LHCN-M2 (cell line): ENCODE measurements around the gene AGT. TPM values are rescaled to one million over a fixed set of nuclear protein-coding genes. Genes with fewer than 3 reads are reported as not detected.
"Not testable (repeated sequence)": the region's sequence is repeated elsewhere in the genome, so short reads cannot be mapped to it uniquely, and the experiment has no call there.

Experiments
- DNase-seq: peaks from one replicate; pipeline ENCODE4 v3.0.0-alpha.2; 2012; ENCODE audit warnings: low read depth
- total RNA-seq: library from RNA; depleted of rRNA; stranded (reverse); fragments of >200 nt; gene quantifications from 2 replicates; pipeline ENCODE4 v1.2.3, GENCODE V29; 2014

AGT gene
- total RNA-seq, 1 experiment from 2014 or later = 1.4 TPM

DNA sequence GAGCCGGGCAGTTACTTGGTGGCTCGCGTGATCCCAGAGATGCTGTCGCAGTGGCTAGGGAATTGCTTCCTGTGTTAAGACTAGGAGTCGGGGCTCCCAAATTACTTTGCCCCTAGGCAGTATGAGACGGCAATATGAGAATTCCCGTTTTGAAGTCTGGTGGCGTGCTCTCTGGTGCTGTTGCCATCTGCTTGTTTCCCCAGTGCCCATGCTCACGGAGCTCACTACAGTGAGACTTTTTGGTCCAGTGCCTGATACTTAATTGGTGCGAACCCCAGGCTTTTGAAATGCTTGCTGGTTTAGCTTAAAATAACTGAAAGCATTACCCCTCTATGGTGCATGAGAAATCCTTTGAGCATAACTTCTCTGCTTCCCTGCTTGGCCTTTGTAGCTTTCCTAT lies 22.3 kb downstream of the AGT start:
- no peak for DNase-seq

- DNase-seq = no peak
Observed at GRCh38 chr1:230690101-230690500, 23.8 kb downstream of the AGT start.

- DNase-seq = no peak
Observed at GRCh38 chr1:230686747-230687146, 27.2 kb downstream of the AGT start.

- DNase-seq = no peak
Observed at GRCh38 chr1:230684998-230685397, 28.9 kb downstream of the AGT start.

DNA sequence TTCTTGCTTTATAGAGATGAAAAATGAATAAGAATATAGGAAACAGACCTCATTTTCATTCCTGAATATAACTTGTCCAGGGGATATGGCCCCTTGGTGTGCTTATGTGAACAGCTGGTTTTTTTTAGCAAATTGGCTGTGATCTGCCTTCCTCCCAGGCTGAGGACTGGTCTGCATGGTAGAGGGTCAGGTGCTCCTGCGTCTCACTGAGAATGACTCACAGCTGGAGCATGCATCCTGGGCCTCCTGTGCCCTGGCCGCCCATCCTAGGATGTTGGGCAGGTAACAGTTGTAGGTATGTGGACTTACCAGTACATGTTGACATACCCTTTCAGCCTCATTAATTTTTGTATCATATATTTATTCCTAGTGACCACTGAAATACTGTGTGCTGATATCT lies 29.8 kb downstream of the AGT start:
- no peak for DNase-seq

- peak; percentile 35 for DNase-seq
Observed at GRCh38 chr1:230682882-230683610, 30.9 kb downstream of the AGT start.

- DNase-seq = no peak
Observed at GRCh38 chr1:230682274-230682673, 31.6 kb downstream of the AGT start.

DNA sequence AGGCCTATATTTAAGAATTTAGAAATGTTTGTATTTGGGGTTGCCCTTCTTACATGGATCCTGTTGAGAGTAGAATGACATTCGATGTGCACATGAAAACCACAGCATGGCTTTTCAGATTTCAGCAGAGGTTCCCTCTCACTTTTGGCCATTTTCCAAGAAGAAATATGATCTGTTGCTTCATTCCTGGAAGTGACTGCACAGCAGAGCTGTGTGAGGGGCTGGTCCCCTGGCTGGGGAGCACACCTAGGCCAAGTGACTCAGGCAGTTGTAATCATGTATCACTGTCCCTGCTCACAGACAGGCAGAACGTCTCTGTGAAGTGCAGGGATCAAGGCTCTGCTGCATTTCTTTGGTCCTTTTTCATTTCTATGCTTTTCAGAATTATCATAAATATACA lies 32.3 kb downstream of the AGT start:
- DNase-seq = peak; percentile 74

- DNase-seq = no peak
Observed at GRCh38 chr1:230680300-230681025, 33.5 kb downstream of the AGT start.

GRCh38 chr1:230679825-230680224 lies 34.1 kb downstream of the AGT start:
- DNase-seq = no peak

DNA sequence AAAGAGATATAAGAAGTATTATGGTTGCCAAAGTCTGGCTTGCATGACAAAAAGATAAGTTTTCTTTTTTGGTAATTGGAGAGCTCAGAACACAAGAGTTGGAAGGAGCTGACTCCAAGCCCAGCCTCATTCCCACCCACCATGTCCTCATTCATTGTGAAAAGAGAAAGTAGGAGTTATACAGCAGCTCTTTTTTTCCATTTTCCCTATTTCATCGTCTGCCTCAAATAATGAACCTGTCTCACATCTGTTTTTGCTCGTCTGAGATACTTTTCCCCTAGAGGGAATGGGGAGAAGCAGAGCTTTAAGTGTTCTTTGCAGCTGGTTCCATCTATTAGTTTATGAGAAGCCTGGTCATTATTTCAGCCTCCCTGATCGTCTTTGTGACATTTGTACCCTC lies 34.7 kb downstream of the AGT start:
- DNase-seq = no peak

DNA sequence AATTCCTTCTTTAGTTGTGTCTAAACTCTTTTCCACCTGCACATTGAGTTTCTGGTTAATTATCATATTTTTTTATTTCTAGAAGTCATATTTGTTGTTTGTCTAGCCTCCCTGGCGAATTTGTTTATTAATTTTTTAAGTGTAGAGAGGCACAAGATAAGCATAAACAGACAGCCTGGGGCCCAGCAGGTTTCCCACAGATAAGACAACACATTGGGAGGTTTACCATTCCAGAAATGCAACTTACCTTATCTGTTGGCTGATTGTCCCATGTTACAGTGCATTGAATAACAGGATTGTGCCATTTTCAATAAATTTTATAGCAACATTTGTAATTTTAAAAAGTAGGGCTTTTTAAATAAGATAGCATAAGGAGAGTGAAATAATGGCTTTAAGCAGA lies 36.7 kb downstream of the AGT start:
- no peak for DNase-seq

DNA sequence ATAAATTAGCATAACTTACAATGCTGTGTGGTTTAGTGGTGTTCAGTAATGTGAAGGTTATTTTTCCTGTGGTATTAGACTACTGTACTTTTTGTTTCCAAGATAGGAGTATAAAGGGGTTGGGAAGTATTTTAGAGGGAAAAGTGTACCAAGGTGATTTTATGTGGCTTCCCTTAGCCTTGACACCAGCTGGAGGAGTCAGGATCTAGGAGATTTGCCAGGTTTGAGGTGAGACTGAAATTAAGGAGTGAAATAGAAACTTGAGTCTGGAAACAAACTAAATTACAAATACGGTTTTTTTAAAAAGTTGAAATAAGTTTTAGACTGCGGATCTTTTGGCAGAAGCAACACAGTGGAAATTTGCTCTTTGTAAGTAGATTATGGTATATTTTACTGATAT lies 39.3 kb downstream of the AGT start:
- no peak for DNase-seq

DNA sequence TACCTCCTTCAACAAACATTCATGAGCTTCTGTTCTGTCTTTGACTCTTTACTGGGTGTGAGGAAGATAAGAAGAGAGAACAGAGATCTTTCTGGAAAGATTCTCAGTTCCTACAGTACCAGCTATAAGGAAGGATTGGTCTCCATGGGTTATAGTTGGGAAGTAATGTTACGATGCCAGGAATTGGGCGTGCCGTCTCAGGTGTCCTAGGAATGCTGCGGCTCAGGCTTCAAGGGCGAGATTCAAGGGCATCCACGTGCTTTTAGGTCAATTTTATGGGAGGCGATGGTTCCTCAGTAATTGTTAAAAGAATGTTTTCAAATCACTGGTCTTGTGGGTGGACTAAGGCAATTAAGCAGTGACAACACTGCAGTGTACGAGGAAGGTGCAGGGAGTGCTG lies 44.4 kb downstream of the AGT start:
- DNase-seq = no peak

DNA sequence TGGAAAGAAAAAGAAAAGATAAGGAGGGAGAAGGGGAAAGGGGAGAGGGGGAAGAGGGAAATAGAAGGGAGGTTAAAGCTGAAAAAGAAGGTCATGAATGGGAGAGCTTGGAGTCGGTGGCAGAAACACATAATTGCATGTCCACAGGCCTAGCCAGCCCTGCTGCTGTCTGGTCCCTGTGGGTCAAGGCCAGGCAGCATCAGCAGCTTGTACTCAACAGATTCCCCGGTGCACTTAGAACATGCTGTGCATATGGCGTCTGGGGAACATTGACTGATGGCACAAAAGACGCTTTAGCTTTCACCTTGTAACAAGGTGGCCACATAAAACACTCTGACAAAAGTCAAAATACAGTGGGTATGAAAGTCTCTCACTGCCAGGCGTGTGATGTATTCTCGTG lies 45.7 kb downstream of the AGT start:
- no peak for DNase-seq

GRCh38 chr1:230661976-230662375 lies 51.9 kb downstream of the AGT start:
- no peak for DNase-seq

DNA sequence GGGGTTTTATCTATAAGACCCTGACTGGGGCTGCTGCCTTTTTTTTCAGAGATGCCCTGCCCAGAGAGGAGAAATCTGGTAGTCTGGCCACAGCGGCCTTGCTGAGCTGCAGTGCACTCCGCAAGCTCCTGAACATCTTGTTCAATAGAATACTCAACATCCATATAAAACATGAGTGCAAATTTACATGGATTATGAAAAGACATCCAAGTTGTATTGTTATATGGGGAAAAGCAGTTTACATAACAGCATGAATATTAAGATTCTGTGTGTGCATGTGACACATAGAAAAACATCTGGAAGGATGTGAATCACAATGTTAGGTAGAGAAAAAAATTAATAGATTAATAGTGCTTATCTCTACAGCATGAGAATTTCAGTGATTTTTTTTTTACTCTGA lies 55.2 kb downstream of the AGT start:
- no peak for DNase-seq

- not testable (repeated sequence) for DNase-seq
Observed at GRCh38 chr1:230658103-230658502, 55.8 kb downstream of the AGT start.

DNA sequence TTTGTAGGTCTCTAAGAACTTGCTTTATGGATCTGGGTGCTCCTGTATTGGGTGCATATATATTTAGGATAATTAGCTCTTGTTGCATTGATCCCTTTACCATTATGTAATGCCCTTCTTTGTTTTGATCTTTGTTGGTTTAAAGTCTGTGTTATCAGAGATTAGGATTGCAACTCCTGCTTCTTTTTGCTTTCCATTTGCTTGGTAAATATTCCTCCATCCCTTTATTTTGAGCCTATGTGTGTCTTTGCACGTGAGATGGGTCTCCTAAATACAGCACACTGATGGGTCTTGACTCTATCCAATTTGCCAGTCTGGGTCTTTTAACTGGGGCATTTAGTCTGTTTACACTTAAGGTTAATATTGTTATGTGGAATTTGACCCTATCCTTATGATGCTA lies 57.2 kb downstream of the AGT start:
- not testable (repeated sequence) for DNase-seq
